ENCODE results near the gene DNHD1. TPM values are rescaled to one million over a fixed set of nuclear protein-coding genes. Genes with fewer than 3 reads are reported as not detected.

DNHD1 gene
- total and polyA plus RNA-seq, 9 of the 15 experiments (the other 6 are each of a cell fraction or from before 2014, with no cell fraction given), result 0.82 to 9.7 (median 3.8) TPM

- TF ChIP-seq, protein P1, sequence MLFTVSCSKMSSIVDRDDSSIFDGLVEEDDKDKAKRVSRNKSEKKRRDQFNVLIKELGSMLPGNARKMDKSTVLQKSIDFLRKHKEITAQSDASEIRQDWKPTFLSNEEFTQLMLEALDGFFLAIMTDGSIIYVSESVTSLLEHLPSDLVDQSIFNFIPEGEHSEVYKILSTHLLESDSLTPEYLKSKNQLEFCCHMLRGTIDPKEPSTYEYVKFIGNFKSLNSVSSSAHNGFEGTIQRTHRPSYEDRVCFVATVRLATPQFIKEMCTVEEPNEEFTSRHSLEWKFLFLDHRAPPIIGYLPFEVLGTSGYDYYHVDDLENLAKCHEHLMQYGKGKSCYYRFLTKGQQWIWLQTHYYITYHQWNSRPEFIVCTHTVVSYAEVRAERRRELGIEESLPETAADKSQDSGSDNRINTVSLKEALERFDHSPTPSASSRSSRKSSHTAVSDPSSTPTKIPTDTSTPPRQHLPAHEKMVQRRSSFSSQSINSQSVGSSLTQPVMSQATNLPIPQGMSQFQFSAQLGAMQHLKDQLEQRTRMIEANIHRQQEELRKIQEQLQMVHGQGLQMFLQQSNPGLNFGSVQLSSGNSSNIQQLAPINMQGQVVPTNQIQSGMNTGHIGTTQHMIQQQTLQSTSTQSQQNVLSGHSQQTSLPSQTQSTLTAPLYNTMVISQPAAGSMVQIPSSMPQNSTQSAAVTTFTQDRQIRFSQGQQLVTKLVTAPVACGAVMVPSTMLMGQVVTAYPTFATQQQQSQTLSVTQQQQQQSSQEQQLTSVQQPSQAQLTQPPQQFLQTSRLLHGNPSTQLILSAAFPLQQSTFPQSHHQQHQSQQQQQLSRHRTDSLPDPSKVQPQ (CRISPR knock-in tag; IDR thresholded peaks at IDR 0.05; ENCODE audit: borderline replicate concordance), result no peak
- TF ChIP-seq PHF8 (IDR thresholded peaks at IDR 0.05; ENCODE audit: borderline replicate concordance, low read length), result peak; percentile 83; the same call in 1 of the 2 replicates
- peak; percentile 90 for TF ChIP-seq POLR2AphosphoS5 (IDR thresholded peaks at IDR 0.05; ENCODE audit: control insufficient read depth, insufficient read depth, low read depth, low read length)
- TF ChIP-seq SETDB1 (IDR thresholded peaks at IDR 0.05; ENCODE audit: low read length), result no peak
- peak; percentile 60 for TF ChIP-seq MBD2 (IDR thresholded peaks at IDR 0.05; ENCODE audit: borderline replicate concordance, low read depth)
- TF ChIP-seq TFE3 (CRISPR knock-in tag; IDR thresholded peaks at IDR 0.05), result no peak
- peak; percentile 69 to 76; a peak in 3 of 4 replicates for TF ChIP-seq MNT (conservative IDR thresholded peaks at IDR 0.05)
- peak; percentile 95 for TF ChIP-seq POLR2G (IDR thresholded peaks at IDR 0.05; ENCODE audit: low read depth, low read length)
- TF ChIP-seq HDAC3 (IDR thresholded peaks at IDR 0.05; ENCODE audit: borderline replicate concordance, partially characterized antibody), result peak; percentile 71
- peak; percentile 68 for TF ChIP-seq SMARCE1 (IDR thresholded peaks at IDR 0.05)
- no peak for TF ChIP-seq TCF7L2 (IDR thresholded peaks at IDR 0.05; ENCODE audit: low read depth, low read length)
- TF ChIP-seq, protein P2, sequence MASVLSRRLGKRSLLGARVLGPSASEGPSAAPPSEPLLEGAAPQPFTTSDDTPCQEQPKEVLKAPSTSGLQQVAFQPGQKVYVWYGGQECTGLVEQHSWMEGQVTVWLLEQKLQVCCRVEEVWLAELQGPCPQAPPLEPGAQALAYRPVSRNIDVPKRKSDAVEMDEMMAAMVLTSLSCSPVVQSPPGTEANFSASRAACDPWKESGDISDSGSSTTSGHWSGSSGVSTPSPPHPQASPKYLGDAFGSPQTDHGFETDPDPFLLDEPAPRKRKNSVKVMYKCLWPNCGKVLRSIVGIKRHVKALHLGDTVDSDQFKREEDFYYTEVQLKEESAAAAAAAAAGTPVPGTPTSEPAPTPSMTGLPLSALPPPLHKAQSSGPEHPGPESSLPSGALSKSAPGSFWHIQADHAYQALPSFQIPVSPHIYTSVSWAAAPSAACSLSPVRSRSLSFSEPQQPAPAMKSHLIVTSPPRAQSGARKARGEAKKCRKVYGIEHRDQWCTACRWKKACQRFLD (CRISPR knock-in tag; IDR thresholded peaks at IDR 0.05), result no peak; the same call in 1 of the 2 replicates
- TF ChIP-seq NR2C2 (CRISPR knock-in tag; IDR thresholded peaks at IDR 0.05), result 0 out of 2 replicates have a peak, but pooled peaks have one; percentile 27
- TF ChIP-seq NR2C2 (tag; IDR thresholded peaks at IDR 0.05), result peak; percentile 65
- peak; percentile 84 for TF ChIP-seq PCBP1 (IDR thresholded peaks at IDR 0.05; ENCODE audit: low read depth, low read length, poor library complexity, severe bottlenecking)
- no peak for TF ChIP-seq DDX20 (tag; IDR thresholded peaks at IDR 0.05; ENCODE audit: low read depth)
- TF ChIP-seq, protein P3, sequence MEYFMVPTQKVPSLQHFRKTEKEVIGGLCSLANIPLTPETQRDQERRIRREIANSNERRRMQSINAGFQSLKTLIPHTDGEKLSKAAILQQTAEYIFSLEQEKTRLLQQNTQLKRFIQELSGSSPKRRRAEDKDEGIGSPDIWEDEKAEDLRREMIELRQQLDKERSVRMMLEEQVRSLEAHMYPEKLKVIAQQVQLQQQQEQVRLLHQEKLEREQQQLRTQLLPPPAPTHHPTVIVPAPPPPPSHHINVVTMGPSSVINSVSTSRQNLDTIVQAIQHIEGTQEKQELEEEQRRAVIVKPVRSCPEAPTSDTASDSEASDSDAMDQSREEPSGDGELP (CRISPR knock-in tag; IDR thresholded peaks at IDR 0.05; ENCODE audit: borderline replicate concordance), result peak; percentile 92
Observed at GRCh38 chr11:6612213-6613041, 115.3 kb downstream of the DNHD1 start, which contains the start of gene TAF10 (continued).
